SU-DHL-6 (cell line): ENCODE measurements around the gene HRH2.

Experiments used
- H2AFZ ChIP-seq: fragments of 200-600 bp; sonication (generic); 2 replicates; pipeline ENCODE4 v1.6.1; 2014; ENCODE audit warnings: low read depth, mild to moderate bottlenecking, moderate library complexity, mixed read lengths, antibody characterized with exemption, low read length; ENCODE audit not compliant: severe bottlenecking
- H3F3A ChIP-seq: fragments of 200-600 bp; shearing (Covaris generic); 2 replicates; pipeline ENCODE4 v1.6.0; 2016; ENCODE audit warnings: antibody characterized with exemption, mild to moderate bottlenecking; ENCODE audit not compliant: insufficient read depth
- H3K27ac ChIP-seq: fragments of 200-600 bp; sonication (generic); 2 replicates; pipeline ENCODE4 v1.5.1; 2016; ENCODE audit warnings: low read depth, mild to moderate bottlenecking, low read length, moderate library complexity, mixed read lengths
- H3K27me3 ChIP-seq: fragments of 200-600 bp; sonication (generic), shearing (Covaris generic); 2 replicates; pipeline ENCODE4 v1.6.0; 2014; ENCODE audit warnings: mild to moderate bottlenecking, low read length
- H3K36me3 ChIP-seq: fragments of 200-600 bp; sonication (generic); 2 replicates; pipeline ENCODE4 v1.6.1; 2014; ENCODE audit warnings: mild to moderate bottlenecking, low read length, mixed read lengths
- H3K4me2 ChIP-seq: fragments of 300-600, 200-600 bp; shearing (Covaris generic), sonication (generic); 2 replicates; pipeline ENCODE4 v1.6.0; 2014; ENCODE audit warnings: low read length, low read depth, mild to moderate bottlenecking; ENCODE audit not compliant: poor library complexity, severe bottlenecking
- H3K4me3 ChIP-seq: fragments of 200-600 bp; sonication (generic); 2 replicates; pipeline ENCODE4 v1.5.1; 2014; ENCODE audit warnings: antibody characterized with exemption, low read length, mild to moderate bottlenecking, mixed read lengths; ENCODE audit not compliant: insufficient read depth, poor library complexity, severe bottlenecking
- H3K79me2 ChIP-seq: fragments of 200-600 bp; sonication (generic); 2 replicates; pipeline ENCODE4 v1.6.1; 2014; ENCODE audit warnings: mild to moderate bottlenecking, low read length, moderate library complexity; ENCODE audit not compliant: insufficient read depth
- H3K9ac ChIP-seq: fragments of 200-600 bp; sonication (generic); 2 replicates; pipeline ENCODE4 v1.7.0; 2014; ENCODE audit warnings: mild to moderate bottlenecking, low read length
- H3K9me2 ChIP-seq: fragments of 200-600 bp; sonication (generic); replicated peaks from 2 replicates; pipeline ENCODE4 v1.6.1; 2014; ENCODE audit warnings: low read length; ENCODE audit not compliant: insufficient read depth
- H3K9me3 ChIP-seq: fragments of 200-600 bp; sonication (generic); 2 replicates; pipeline ENCODE4 v1.6.1; 2014; ENCODE audit warnings: low read length, mixed read lengths; ENCODE audit not compliant: insufficient read depth
- H4K20me1 ChIP-seq: fragments of 200-600 bp; sonication (generic); 2 replicates; pipeline ENCODE4 v1.6.1; 2014; ENCODE audit warnings: low read depth, mild to moderate bottlenecking, antibody characterized with exemption, low read length, moderate library complexity, mixed read lengths
- EZH2phosphoT487 ChIP-seq: fragments of 200-600 bp; sonication (generic), shearing (Covaris generic); conservative IDR thresholded peaks from 2 replicates; pipeline ENCODE4 v1.6.1; 2018; ENCODE audit warnings: mild to moderate bottlenecking, antibody characterized with exemption, low read length, moderate library complexity, mixed read lengths
- TF ChIP-seq, protein P1 (sequence below): fragments of 200-600 bp; sonication (generic); IDR thresholded peaks from one replicate; pipeline ENCODE4 v1.5.1; 2017; ENCODE audit warnings: antibody characterized with exemption, mild to moderate bottlenecking, low read length, moderate library complexity; ENCODE audit not compliant: insufficient read depth, poor library complexity, severe bottlenecking

Gene HRH2

DNA sequence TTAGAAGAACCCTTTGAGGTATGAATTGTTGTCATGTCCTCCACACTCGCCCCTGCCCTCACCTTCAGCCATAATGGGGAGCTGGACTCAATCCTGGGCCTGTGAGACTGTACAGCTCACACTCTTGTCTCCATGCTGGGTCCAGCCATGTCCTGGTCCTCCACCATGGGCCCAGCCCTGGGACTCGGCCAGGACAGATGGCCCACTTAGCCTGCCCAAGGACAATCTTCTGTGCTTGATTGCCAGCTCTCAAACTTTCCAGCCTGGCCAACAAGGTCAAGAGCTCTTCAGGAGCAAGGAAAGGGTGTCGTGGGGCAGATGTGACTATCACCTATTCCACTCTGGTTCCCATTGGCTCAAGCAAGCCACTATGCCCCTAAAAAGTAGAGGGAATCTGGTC is 90.8 kb downstream of the HRH2 start:
- Histone ChIP-seq H3K27ac (no peak overlapping the region), H3K9me3 (no peaks in the 10 kb centered on the region), H3K9me2 (no peaks in the 10 kb centered on the region), H3K79me2 (no peaks in the 10 kb centered on the region), H3K4me3 (no peak overlapping the region), H3K4me2 (no peak overlapping the region), H3F3A (no peaks in the 10 kb centered on the region), H2AFZ (no peak overlapping the region), H3K9ac (no peak overlapping the region), H4K20me1 (no peaks in the 10 kb centered on the region), H3K36me3 (no peaks in the 10 kb centered on the region), H3K27me3 (no peaks in the 10 kb centered on the region)
- TF ChIP-seq, protein P1, sequence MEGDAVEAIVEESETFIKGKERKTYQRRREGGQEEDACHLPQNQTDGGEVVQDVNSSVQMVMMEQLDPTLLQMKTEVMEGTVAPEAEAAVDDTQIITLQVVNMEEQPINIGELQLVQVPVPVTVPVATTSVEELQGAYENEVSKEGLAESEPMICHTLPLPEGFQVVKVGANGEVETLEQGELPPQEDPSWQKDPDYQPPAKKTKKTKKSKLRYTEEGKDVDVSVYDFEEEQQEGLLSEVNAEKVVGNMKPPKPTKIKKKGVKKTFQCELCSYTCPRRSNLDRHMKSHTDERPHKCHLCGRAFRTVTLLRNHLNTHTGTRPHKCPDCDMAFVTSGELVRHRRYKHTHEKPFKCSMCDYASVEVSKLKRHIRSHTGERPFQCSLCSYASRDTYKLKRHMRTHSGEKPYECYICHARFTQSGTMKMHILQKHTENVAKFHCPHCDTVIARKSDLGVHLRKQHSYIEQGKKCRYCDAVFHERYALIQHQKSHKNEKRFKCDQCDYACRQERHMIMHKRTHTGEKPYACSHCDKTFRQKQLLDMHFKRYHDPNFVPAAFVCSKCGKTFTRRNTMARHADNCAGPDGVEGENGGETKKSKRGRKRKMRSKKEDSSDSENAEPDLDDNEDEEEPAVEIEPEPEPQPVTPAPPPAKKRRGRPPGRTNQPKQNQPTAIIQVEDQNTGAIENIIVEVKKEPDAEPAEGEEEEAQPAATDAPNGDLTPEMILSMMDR, result no peak
- no peak for TF ChIP-seq EZH2phosphoT487

DNA sequence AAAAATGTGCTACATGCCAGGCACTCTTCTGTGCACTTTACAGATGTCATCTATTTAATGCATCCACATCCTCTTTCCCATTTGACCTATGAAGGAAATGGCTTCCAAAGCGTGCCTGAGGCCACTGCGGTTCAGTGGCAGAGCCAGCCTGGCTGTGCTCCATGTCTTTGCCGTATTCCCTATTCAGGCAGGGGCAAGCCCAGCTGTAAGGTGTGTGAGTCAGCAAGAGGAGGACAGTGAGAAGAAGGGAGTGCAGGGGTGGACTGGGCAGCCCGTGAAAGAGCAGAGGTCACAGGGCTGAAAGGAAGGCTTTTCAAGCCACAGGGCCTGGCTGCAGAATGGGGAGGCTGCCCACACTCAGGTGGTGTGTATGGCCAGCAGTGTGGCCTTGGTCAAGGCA is 91.7 kb downstream of the HRH2 start:
- Histone ChIP-seq H3K27ac (no peak overlapping the region), H3K4me3 (no peak overlapping the region), H3K36me3 (no peaks in the 10 kb centered on the region), H3K27me3 (no peaks in the 10 kb centered on the region), H2AFZ (no peak overlapping the region), H4K20me1 (no peaks in the 10 kb centered on the region), H3K9me3 (no peaks in the 10 kb centered on the region), H3K9me2 (no peaks in the 10 kb centered on the region), H3K79me2 (no peaks in the 10 kb centered on the region), H3K9ac (no peak overlapping the region), H3F3A (no peaks in the 10 kb centered on the region), H3K4me2 (no peak overlapping the region)
- TF ChIP-seq, protein P1, result no peak
- no peak for TF ChIP-seq EZH2phosphoT487

GRCh38 chr5:175750511-175750931 is 92.7 kb downstream of the HRH2 start:
- Histone ChIP-seq H2AFZ (no peak overlapping the region), H3K36me3 (no peaks in the 10 kb centered on the region), H3K9ac (no peak overlapping the region), H3F3A (no peaks in the 10 kb centered on the region), H3K9me3 (no peaks in the 10 kb centered on the region), H3K27ac (no peak overlapping the region), H3K9me2 (no peaks in the 10 kb centered on the region), H3K79me2 (no peaks in the 10 kb centered on the region), H3K4me3 (no peak overlapping the region), H3K4me2 (no peak overlapping the region), H3K27me3 (no peaks in the 10 kb centered on the region), H4K20me1 (no peaks in the 10 kb centered on the region)
- TF ChIP-seq EZH2phosphoT487, result no peak
- TF ChIP-seq, protein P1, result no peak
